Neural crest cell (in vitro differentiated cells): Measurements from ENCODE around the gene OXT. TPM values are rescaled to one million over a fixed set of nuclear protein-coding genes. Genes with fewer than 3 reads are reported as not detected.
"Not testable (repeated sequence)": the region's sequence is repeated elsewhere in the genome, so short reads cannot be mapped to it uniquely, and the experiment has no call there.

Experiments used
- DNase-seq: peaks from one replicate; pipeline ENCODE4 v3.0.0; 2021; ENCODE audit warnings: low read depth, mixed read lengths, low spot score
- H3K27ac Mint-ChIP-seq: one replicate; pipeline ENCODE4 v1.8.0; 2021; ENCODE audit warnings: mild to moderate bottlenecking, mixed read lengths; ENCODE audit not compliant: unreplicated experiment
- H3K27me3 Mint-ChIP-seq: 2 replicates; pipeline ENCODE4 v1.8.0; 2021; ENCODE audit warnings: low read depth, mild to moderate bottlenecking, mixed read lengths
- H3K36me3 Mint-ChIP-seq: 2 replicates; pipeline ENCODE4 v1.8.0; 2021; ENCODE audit warnings: low read depth, mild to moderate bottlenecking, mixed read lengths
- H3K4me1 Mint-ChIP-seq: 2 replicates; pipeline ENCODE4 v1.8.0; 2021; ENCODE audit warnings: mixed read lengths
- H3K4me3 Mint-ChIP-seq: one replicate; pipeline ENCODE4 v1.8.0; 2021; ENCODE audit warnings: mild to moderate bottlenecking, mixed read lengths
- H3K9me3 Mint-ChIP-seq: 2 replicates; pipeline ENCODE4 v1.8.0; 2021; ENCODE audit warnings: mixed read lengths
- CTCF ChIP-seq: fragments of 200-600 bp; sonication (generic); conservative IDR thresholded peaks from 2 replicates; pipeline ENCODE4 v1.5.0; 2021; ENCODE audit warnings: antibody characterized with exemption, mild to moderate bottlenecking
- total RNA-seq: library from RNA; stranded (reverse); gene quantifications from 2 replicates; pipeline ENCODE4 v1.2.1, GENCODE V29; 2021

The OXT gene
- total RNA-seq, 1 donor from 2014 or later = not detected

GRCh38 chr20:3115190-3116107 lies 44.0 kb downstream of the OXT start:
- no peaks in the 10 kb centered on the region for H3K9me3 Mint-ChIP-seq

DNA sequence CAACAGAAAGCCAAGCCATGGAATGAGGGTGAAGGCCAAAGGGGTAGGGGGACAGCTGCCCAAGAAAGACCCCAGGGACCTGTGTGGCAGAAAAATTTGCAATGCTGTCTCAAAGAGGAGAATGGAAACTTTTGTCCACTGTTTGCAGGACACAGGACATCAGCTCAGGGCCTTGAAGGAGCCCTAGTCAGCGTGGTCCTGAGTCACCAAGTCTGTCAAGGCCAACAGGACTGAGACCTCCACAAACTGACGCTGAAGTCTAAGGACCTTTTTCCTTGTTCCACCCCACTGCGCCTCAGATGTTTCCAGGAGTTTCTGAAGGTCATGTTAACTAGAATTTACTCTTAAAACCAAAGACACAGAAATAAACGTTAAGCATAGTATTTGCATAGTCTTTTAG lies 44.9 kb downstream of the OXT start:
- H3K4me3 Mint-ChIP-seq = no peak overlapping the region
- no peak for TF ChIP-seq CTCF
- no peak for DNase-seq
- no peak overlapping the region for H3K27ac Mint-ChIP-seq
- H3K27me3 Mint-ChIP-seq = no peaks in the 10 kb centered on the region
- H3K36me3 Mint-ChIP-seq = peaks cover 7% of the 10 kb centered on the region
- H3K9me3 Mint-ChIP-seq = no peaks in the 10 kb centered on the region
- peaks cover 18% of the 10 kb centered on the region for H3K4me1 Mint-ChIP-seq

More at GRCh38 chr20:3115190-3116107, 44.0 kb downstream of the OXT start:
- TF ChIP-seq CTCF = peak; percentile 80
- Mint-ChIP-seq H3K27ac (no peak overlapping the region), H3K36me3 (no peaks in the 10 kb centered on the region), H3K27me3 (no peaks in the 10 kb centered on the region), H3K4me1 (peaks cover 18% of the 10 kb centered on the region), H3K4me3 (no peak overlapping the region)
- peak; percentile 23 for DNase-seq

- H3K27ac Mint-ChIP-seq, H3K27me3 Mint-ChIP-seq, H3K4me3 Mint-ChIP-seq, H3K9me3 Mint-ChIP-seq: not testable (repeated sequence)
- peak; percentile 59 for TF ChIP-seq CTCF
- DNase-seq = peak; percentile 29
- H3K36me3 Mint-ChIP-seq = peaks cover 19% of the 10 kb centered on the region
- peaks cover 13% of the 10 kb centered on the region for H3K4me1 Mint-ChIP-seq
Observed at GRCh38 chr20:3117839-3118379, 46.5 kb downstream of the OXT start.

DNA sequence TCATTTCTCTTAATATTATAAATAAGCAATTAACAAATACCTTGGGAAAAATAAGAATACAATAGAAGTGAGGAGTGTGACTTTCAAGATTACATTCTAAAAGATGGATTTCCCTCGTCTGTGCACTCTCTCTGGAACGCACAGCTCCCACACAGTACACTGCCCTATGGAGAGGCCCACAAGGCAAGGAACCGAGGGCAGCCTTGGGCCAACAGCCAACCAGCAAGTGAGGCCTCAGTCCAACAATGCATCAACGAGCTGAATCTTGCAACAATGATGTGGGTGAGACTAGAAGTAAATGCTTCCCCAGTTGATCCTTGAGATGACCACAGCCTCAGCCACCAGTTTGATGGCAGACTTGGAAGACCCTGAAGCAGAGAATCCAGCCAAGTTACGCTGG lies 47.6 kb downstream of the OXT start:
- H3K9me3 Mint-ChIP-seq = peaks cover 8% of the 10 kb centered on the region
- no peak for TF ChIP-seq CTCF
- H3K4me3 Mint-ChIP-seq = no peak overlapping the region
- no peaks in the 10 kb centered on the region for H3K27me3 Mint-ChIP-seq
- H3K27ac Mint-ChIP-seq = no peak overlapping the region
- peaks cover 6% of the 10 kb centered on the region for H3K4me1 Mint-ChIP-seq
- peaks cover 29% of the 10 kb centered on the region for H3K36me3 Mint-ChIP-seq
- DNase-seq = no peak

- peaks cover 8% of the 10 kb centered on the region for H3K9me3 Mint-ChIP-seq
- peak overlapping the region; percentile 19 for H3K27ac Mint-ChIP-seq
- H3K4me1 Mint-ChIP-seq = no peaks in the 10 kb centered on the region
- H3K27me3 Mint-ChIP-seq = no peaks in the 10 kb centered on the region
- TF ChIP-seq CTCF = no peak
- no peak overlapping the region for H3K4me3 Mint-ChIP-seq
- no peak for DNase-seq
- H3K36me3 Mint-ChIP-seq = peaks cover 35% of the 10 kb centered on the region
Observed at GRCh38 chr20:3121271-3121911, 50.0 kb downstream of the OXT start.

Other genes starting within 250 kb of the OXT start
- gene PCED1A, start 231.0 kb upstream of the OXT start, total RNA-seq = 68.7 and 71.9 TPM in 2 replicates
- gene VPS16, start 230.9 kb upstream of the OXT start, total RNA-seq = 49.8 and 50.6 TPM in 2 replicates
- 86.5 and 88.7 TPM in 2 replicates for gene PTPRA, start 198.1 kb upstream of the OXT start, total RNA-seq
- gene GNRH2, start 28.0 kb upstream of the OXT start, total RNA-seq = 1.3 and 2.4 TPM in 2 replicates
- gene MRPS26, start 25.6 kb upstream of the OXT start, total RNA-seq = 77.9 and 80.7 TPM in 2 replicates
- not detected in 2 replicates for gene AVP, start 13.1 kb downstream of the OXT start, total RNA-seq
- 17.1 and 18.8 TPM in 2 replicates for gene FASTKD5, start 88.2 kb downstream of the OXT start, total RNA-seq
- 8.3 and 9.8 TPM in 2 replicates for gene UBOX5, start 88.2 kb downstream of the OXT start, total RNA-seq
- gene LZTS3, start 101.9 kb downstream of the OXT start, total RNA-seq = 10.8 and 11.0 TPM in 2 replicates
- gene DDRGK1, start 133.1 kb downstream of the OXT start, total RNA-seq = 56.6 and 57.2 TPM in 2 replicates
- 58.7 and 67.0 TPM in 2 replicates for gene ITPA, start 137.9 kb downstream of the OXT start, total RNA-seq
- 0.55 and 0.89 TPM in 2 replicates for gene SLC4A11, start 167.6 kb downstream of the OXT start, total RNA-seq